Body of pancreas (tissue), 4 donors: ENCODE measurements around the gene ISG20.

Source experiments
- CTCF ChIP-seq, 7 experiments: fragments of 450-650 bp in 4 of 7; fragments of 200-600 bp in 3 of 7; sonication (generic) in 3 of 7; IDR thresholded peaks; one replicate each; pipeline ENCODE4 v1.5.1; 2016 to 2019; ENCODE audit warnings: antibody characterized with exemption in 7 of 7
- POLR2A ChIP-seq, 3 donors: fragments of 450-650 bp; IDR thresholded peaks; one replicate each; pipeline ENCODE4 v1.6.1; 2016; ENCODE audit warnings: antibody characterized with exemption in 3 of 3, mild to moderate bottlenecking in 2 of 3

GRCh38 chr15:88655800-88656488, 17.1 kb downstream of the ISG20 start:
- TF ChIP-seq CTCF (IDR thresholded peaks at IDR 0.05), result no peak
- TF ChIP-seq POLR2A (IDR thresholded peaks at IDR 0.05), result no peak
